Breast epithelium (tissue), 3 donors: ENCODE measurements around the gene SVBP.

Source experiments
- CTCF ChIP-seq, 3 donors: fragments of 450-650 bp; IDR thresholded peaks; one replicate each; pipeline ENCODE4 v1.5.1; 2016 to 2017; ENCODE audit warnings: antibody characterized with exemption in 3 of 3, mild to moderate bottlenecking in 3 of 3, moderate library complexity in 3 of 3
- POLR2A ChIP-seq: fragments of 450-650 bp; IDR thresholded peaks from one replicate; pipeline ENCODE4 v1.6.1; 2016; ENCODE audit warnings: antibody characterized with exemption, mild to moderate bottlenecking, moderate library complexity
- POLR2AphosphoS5 ChIP-seq, 3 donors: sonication (generic); formaldehyde crosslinking; IDR thresholded peaks; one replicate each; pipeline ENCODE4 v1.6.1; 2017; ENCODE audit warnings: antibody characterized with exemption in 3 of 3

GRCh38 chr1:42784547-42784945 is 32.7 kb downstream of the SVBP start:
- TF ChIP-seq POLR2A (no peak), CTCF (IDR thresholded peaks at IDR 0.05) (no peak), POLR2AphosphoS5 (IDR thresholded peaks at IDR 0.05) (no peak)
